ENCODE data around the gene TECTB. TPM values are rescaled to one million over a fixed set of nuclear protein-coding genes. Genes with fewer than 3 reads are reported as not detected.

The TECTB gene
- total RNA-seq, 1 donor from 2014 or later: 0.10 TPM

DNA sequence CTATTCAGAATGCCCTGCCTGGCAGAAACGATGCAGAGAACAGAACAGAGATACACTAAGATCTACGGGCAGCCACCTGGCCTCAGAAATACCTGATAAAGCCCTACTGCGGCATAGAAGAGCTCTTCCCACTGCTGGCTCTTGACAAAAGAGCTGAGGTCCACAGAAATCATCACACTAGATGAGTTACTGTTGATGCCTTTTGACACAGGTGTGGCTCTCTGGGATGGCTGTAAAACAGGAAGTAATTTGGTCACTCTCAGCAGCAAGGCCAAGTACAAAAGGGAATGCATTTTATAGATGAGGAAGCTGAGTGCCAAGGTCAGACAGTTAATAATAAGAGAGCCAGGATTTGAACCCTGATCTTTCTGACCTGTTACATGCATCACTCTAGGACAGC, 55.8 kb downstream of the TECTB start:
- DNase-seq (ENCODE audit: extremely low spot score, unreplicated experiment): no peak
- Mint-ChIP-seq H3K4me1 (ENCODE audit: unreplicated experiment) (peaks cover 7% of the 10 kb centered on the region), H3K27me3 (peaks cover 3% of the 10 kb centered on the region), H3K9me3 (peaks cover 4% of the 10 kb centered on the region), H3K27ac (no peak overlapping the region), H3K4me3 (no peak overlapping the region), H3K36me3 (no peaks in the 10 kb centered on the region)
- TF ChIP-seq, protein P1, sequence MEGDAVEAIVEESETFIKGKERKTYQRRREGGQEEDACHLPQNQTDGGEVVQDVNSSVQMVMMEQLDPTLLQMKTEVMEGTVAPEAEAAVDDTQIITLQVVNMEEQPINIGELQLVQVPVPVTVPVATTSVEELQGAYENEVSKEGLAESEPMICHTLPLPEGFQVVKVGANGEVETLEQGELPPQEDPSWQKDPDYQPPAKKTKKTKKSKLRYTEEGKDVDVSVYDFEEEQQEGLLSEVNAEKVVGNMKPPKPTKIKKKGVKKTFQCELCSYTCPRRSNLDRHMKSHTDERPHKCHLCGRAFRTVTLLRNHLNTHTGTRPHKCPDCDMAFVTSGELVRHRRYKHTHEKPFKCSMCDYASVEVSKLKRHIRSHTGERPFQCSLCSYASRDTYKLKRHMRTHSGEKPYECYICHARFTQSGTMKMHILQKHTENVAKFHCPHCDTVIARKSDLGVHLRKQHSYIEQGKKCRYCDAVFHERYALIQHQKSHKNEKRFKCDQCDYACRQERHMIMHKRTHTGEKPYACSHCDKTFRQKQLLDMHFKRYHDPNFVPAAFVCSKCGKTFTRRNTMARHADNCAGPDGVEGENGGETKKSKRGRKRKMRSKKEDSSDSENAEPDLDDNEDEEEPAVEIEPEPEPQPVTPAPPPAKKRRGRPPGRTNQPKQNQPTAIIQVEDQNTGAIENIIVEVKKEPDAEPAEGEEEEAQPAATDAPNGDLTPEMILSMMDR (conservative IDR thresholded peaks at IDR 0.05): no peak

DNA sequence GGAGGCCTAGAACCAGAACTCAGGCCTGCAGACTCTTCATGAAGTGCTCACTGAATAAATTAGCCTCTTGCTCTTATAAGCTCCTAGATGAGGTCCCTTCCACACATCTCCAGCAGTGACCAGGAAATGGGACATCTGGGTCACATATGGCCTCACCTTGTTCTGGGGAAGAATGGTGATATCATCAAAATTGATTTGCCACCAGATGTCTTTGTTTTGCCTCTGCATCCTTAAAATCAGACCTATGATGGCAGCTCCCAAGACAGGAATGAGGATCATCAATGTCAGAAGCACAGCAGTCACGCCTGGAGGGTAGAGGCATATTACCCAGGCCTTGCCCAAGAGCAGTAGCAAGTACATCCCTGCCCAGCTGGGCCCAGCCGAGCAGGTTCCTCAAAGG, 57.4 kb downstream of the TECTB start:
- peaks cover 3% of the 10 kb centered on the region for H3K27me3 Mint-ChIP-seq
- H3K27ac Mint-ChIP-seq: no peak overlapping the region
- DNase-seq (ENCODE audit: extremely low spot score, unreplicated experiment): no peak
- peaks cover 4% of the 10 kb centered on the region for H3K9me3 Mint-ChIP-seq
- H3K4me1 Mint-ChIP-seq (ENCODE audit: unreplicated experiment): peaks cover 5% of the 10 kb centered on the region
- no peaks in the 10 kb centered on the region for H3K36me3 Mint-ChIP-seq
- H3K4me3 Mint-ChIP-seq: no peak overlapping the region
- TF ChIP-seq, protein P1 (conservative IDR thresholded peaks at IDR 0.05): no peak

DNA sequence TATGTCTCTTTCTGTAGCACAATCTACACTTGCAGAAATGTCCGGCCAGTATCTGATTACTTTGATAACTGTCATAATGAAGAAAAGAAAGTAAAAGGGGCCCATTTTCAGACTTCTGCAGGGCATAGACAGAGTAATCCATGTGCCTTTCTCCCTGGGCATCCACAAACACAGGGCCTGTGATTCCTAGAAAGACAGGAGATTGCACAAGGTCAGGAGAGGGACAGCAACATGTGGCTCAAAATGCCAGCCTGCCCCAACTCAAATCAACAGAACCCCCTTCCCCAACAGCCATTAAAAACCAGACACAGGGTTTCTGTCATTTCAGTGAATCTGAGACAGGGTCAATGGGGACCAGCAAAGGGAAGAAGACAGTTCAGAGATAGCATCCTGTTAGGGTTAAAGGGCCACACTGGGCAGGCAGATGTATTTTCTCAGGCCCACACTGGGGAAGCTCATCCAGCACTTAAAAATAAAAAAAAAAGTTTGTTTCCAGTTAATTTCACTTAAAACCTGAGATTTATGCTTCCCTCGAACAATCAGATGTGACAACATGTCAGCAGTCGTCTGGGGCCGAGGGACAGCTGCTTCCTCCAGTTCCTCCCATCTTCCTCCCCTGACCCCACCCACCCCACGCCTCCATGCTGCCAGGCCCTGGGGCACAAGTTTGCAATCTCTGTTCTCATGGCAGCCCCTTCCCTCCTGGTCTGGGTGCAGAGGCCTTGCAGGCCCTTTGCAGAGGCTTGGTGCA, 60.0 kb downstream of the TECTB start:
- Mint-ChIP-seq H3K4me3 (no peak overlapping the region), H3K27ac (no peak overlapping the region), H3K36me3 (no peaks in the 10 kb centered on the region), H3K27me3 (no peaks in the 10 kb centered on the region), H3K4me1 (ENCODE audit: unreplicated experiment) (no peaks in the 10 kb centered on the region), H3K9me3 (no peaks in the 10 kb centered on the region)
- TF ChIP-seq, protein P1 (conservative IDR thresholded peaks at IDR 0.05): no peak
- DNase-seq (ENCODE audit: extremely low spot score, unreplicated experiment): no peak

DNA sequence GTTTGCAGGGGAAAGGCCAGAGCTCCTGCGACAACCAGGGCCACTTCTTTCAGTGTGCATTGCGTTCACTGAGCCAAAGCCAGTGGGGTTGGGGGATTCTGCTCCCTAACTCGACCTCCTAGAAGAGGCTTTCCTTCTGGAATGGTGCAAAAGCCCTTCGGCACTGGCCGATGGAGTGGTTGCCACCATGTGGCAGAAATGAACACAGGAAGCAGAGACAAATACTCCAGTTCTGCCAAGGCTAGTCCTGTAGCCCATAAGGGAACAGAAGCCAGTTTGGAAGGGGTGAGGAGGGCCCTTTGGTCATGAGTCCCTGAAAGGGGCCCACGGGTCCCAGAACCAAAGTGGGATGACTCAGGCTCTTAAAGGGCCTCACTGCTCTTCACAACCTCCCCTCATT, 61.1 kb downstream of the TECTB start:
- no peaks in the 10 kb centered on the region for H3K4me1 Mint-ChIP-seq (ENCODE audit: unreplicated experiment)
- TF ChIP-seq, protein P1 (conservative IDR thresholded peaks at IDR 0.05): no peak
- H3K4me3 Mint-ChIP-seq: no peak overlapping the region
- DNase-seq (ENCODE audit: extremely low spot score, unreplicated experiment): no peak
- H3K27ac Mint-ChIP-seq: no peak overlapping the region
- H3K27me3 Mint-ChIP-seq: no peaks in the 10 kb centered on the region
- H3K9me3 Mint-ChIP-seq: no peaks in the 10 kb centered on the region
- H3K36me3 Mint-ChIP-seq: no peaks in the 10 kb centered on the region

DNA sequence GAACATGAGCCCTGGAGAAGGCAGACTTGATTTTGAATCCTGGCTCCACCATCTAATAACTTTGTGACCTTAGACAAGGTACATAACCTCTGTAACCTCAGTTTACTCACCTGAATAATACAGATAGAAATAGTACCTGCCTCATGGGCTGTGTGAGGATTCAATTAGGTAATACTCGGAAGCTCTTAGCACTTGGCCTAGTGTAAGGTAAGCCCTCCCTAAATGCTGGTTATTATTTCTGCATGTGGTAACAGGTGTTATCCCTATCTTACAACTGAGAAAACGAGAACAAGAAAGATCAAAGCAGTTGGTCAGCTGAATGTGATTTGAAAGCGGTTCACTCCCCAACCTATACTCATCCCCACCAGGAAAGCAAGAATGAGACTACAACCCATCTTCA, 62.0 kb downstream of the TECTB start:
- DNase-seq (ENCODE audit: extremely low spot score, unreplicated experiment): no peak
- H3K36me3 Mint-ChIP-seq: no peaks in the 10 kb centered on the region
- TF ChIP-seq, protein P1 (conservative IDR thresholded peaks at IDR 0.05): no peak
- H3K27me3 Mint-ChIP-seq: no peaks in the 10 kb centered on the region
- H3K4me3 Mint-ChIP-seq: no peak overlapping the region
- H3K27ac Mint-ChIP-seq: no peak overlapping the region
- H3K4me1 Mint-ChIP-seq (ENCODE audit: unreplicated experiment): no peaks in the 10 kb centered on the region
- no peaks in the 10 kb centered on the region for H3K9me3 Mint-ChIP-seq
